HG02852 (cell line): ENCODE data around the gene TBPL2.
"Not testable (repeated sequence)": the region's sequence is repeated elsewhere in the genome, so short reads cannot be mapped to it uniquely, and the experiment has no call there.

Source experiments
- ATAC-seq: cut with Tn5 transposase; IDR thresholded peaks from one replicate; pipeline ENCODE4 v1.9.1; 2021; ENCODE audit warnings: mild to moderate bottlenecking, moderate library complexity; ENCODE audit not compliant: unreplicated experiment

Gene TBPL2

GRCh38 chr14:55441286-55441685 lies 870 bp upstream of the TBPL2 start:
- ATAC-seq: no peak

- ATAC-seq: peak; percentile 51
Measured at GRCh38 chr14:55438066-55438683, 2.2 kb downstream of the TBPL2 start.

GRCh38 chr14:55436931-55437330 lies 3.5 kb downstream of the TBPL2 start:
- ATAC-seq: no peak

- ATAC-seq: no peak
Measured at GRCh38 chr14:55436519-55436918, 3.9 kb downstream of the TBPL2 start.

- ATAC-seq: no peak
Measured at GRCh38 chr14:55434805-55435174, 5.6 kb downstream of the TBPL2 start.

GRCh38 chr14:55433880-55434804 lies 6.3 kb downstream of the TBPL2 start:
- ATAC-seq: no peak

GRCh38 chr14:55432628-55433027 lies 7.8 kb downstream of the TBPL2 start:
- no peak for ATAC-seq

- ATAC-seq: no peak
Measured at GRCh38 chr14:55430024-55430690, 10.3 kb downstream of the TBPL2 start.

GRCh38 chr14:55427439-55427838 lies 13.0 kb downstream of the TBPL2 start:
- no peak for ATAC-seq

- no peak for ATAC-seq
Measured at GRCh38 chr14:55426891-55427290, 13.5 kb downstream of the TBPL2 start.

- no peak for ATAC-seq
Measured at GRCh38 chr14:55425091-55425490, 15.3 kb downstream of the TBPL2 start.

- no peak for ATAC-seq
Measured at GRCh38 chr14:55423969-55424368, 16.4 kb downstream of the TBPL2 start.

GRCh38 chr14:55422338-55422737 lies 18.1 kb downstream of the TBPL2 start:
- ATAC-seq: not testable (repeated sequence)

- no peak for ATAC-seq
Measured at GRCh38 chr14:55419663-55420062, 20.8 kb downstream of the TBPL2 start.

GRCh38 chr14:55418411-55418810 lies 22.0 kb downstream of the TBPL2 start:
- no peak for ATAC-seq

- no peak for ATAC-seq
Measured at GRCh38 chr14:55417955-55418354, 22.5 kb downstream of the TBPL2 start.

- no peak for ATAC-seq
Measured at GRCh38 chr14:55416866-55417265, 23.6 kb downstream of the TBPL2 start.

GRCh38 chr14:55414551-55414950 lies 25.9 kb downstream of the TBPL2 start:
- ATAC-seq: no peak

- ATAC-seq: no peak
Measured at GRCh38 chr14:55412676-55413075, 27.7 kb downstream of the TBPL2 start.

- peak; percentile 99 for ATAC-seq
Measured at GRCh38 chr14:55411426-55412389, 28.7 kb downstream of the TBPL2 start, which contains the start of gene ATG14. TSS of gene ATG14 (minus strand) at chr14:55411830. CDS start at chr14:55411822, 8 bp downstream.
